Thoracic aorta (tissue), 2 donors: ENCODE measurements around the gene TAF11L5. TPM values are rescaled to one million over a fixed set of nuclear protein-coding genes. Genes with fewer than 3 reads are reported as not detected.
"Not testable (repeated sequence)": the region's sequence is repeated elsewhere in the genome, so short reads cannot be mapped to it uniquely, and the experiment has no call there.

Experiments
- ATAC-seq: fragments of 150-250 bp; one replicate; pipeline ENCODE4 v1.8.0; 2017; ENCODE audit warnings: low read depth; ENCODE audit not compliant: insufficient number of reproducible peaks, low FRiP score
- DNase-seq: peaks from one replicate; pipeline ENCODE4 v3.0.0-alpha.2; 2020; ENCODE audit warnings: low spot score
- H3K27ac ChIP-seq, 2 donors: fragments of 200-600 bp; sonication (generic); 1 replicate in 1 of 2; 2 replicates in 1 of 2; pipeline ENCODE4 v1.5.1; 2016; ENCODE audit warnings: mild to moderate bottlenecking in 2 of 2, moderate library complexity in 2 of 2
- H3K27me3 ChIP-seq: fragments of 200-600 bp; sonication (generic); replicated peaks from 2 replicates; pipeline ENCODE4 v1.6.0; 2016; ENCODE audit warnings: mild to moderate bottlenecking; ENCODE audit not compliant: insufficient read depth
- H3K36me3 ChIP-seq: fragments of 200-600 bp; sonication (generic); one replicate; pipeline ENCODE4 v1.5.1; 2016
- H3K4me1 ChIP-seq, 2 donors: fragments of 200-600 bp; sonication (generic); 1 replicate in 1 of 2; 2 replicates in 1 of 2; pipeline versions ENCODE4 v1.5.1 to v1.6.0; 2016; ENCODE audit warnings: low read depth in 2 of 2, mild to moderate bottlenecking in 1 of 2; ENCODE audit not compliant: control insufficient read depth in 1 of 2
- H3K4me3 ChIP-seq: fragments of 200-600 bp; sonication (generic); 2 replicates; pipeline ENCODE4 v1.5.1; 2016; ENCODE audit warnings: mild to moderate bottlenecking
- H3K9me3 ChIP-seq: fragments of 200-600 bp; sonication (generic); 2 replicates; pipeline ENCODE4 v1.5.1; 2016
- total RNA-seq, 2 donors: library from RNA; depleted of rRNA; stranded (reverse); fragments of >200 nt; gene quantifications; one replicate each; pipeline versions ENCODE4 v1.1.0 to v1.2.3, GENCODE V29; 2016
- TF ChIP-seq, protein P1 (sequence below): fragments of 200-600 bp; sonication (generic); IDR thresholded peaks from one replicate; pipeline ENCODE4 v1.5.1; 2019; ENCODE audit warnings: antibody characterized with exemption

The TAF11L5 gene
- total RNA-seq, result not detected

DNA sequence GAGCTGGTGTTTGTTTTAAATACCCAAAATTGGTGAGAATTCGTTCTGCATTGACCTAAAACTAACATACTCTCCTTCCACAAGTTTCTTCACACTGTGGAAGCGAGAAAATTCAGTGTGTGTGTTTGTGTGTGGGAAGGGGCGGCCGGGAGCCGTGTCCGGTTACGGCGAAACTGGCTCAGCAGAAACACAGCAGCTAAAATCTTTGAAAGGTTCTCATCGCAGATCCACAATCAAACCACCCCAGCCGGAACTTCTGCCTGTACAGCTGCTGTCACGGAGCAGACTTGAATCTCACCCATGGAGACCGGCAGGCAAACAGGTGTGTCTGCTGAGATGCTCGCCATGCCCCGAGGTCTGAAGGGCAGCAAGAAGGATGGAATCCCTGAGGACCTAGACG, at the start of gene TAF11L5:
Gene TAF11L5 (plus strand): TSS at position 301 of the 400 bp plus-strand sequence.
- ATAC-seq, result not testable (repeated sequence)

DNA sequence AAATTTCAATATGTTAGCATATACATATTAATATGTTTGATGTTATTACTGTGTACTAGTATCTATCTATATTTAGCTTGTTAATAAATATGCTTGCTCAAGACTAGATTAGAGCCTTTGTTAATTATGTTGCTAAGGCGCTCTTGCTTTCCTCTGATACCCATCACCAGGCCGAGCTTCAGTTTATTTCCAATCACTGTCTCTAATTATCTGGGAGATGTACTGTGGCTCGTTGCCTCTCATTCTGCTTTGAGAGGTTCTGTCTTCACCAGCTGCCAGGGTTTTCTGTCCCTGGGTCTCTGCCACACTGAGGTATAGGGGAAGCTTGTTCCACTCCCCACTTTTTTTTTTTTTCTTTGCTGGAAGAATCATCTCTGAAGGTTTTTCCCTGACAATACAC, 48.0 kb upstream of the TAF11L5 start:
- Histone ChIP-seq H3K4me3 (no peak overlapping the region), H3K9me3 (no peaks in the 10 kb centered on the region), H3K27ac (no peak overlapping the region), H3K36me3 (no peaks in the 10 kb centered on the region), H3K4me1 (no peaks in the 10 kb centered on the region), H3K27me3 (no peaks in the 10 kb centered on the region)
- ATAC-seq (no peak), DNase-seq (no peak)
- TF ChIP-seq, protein P1, sequence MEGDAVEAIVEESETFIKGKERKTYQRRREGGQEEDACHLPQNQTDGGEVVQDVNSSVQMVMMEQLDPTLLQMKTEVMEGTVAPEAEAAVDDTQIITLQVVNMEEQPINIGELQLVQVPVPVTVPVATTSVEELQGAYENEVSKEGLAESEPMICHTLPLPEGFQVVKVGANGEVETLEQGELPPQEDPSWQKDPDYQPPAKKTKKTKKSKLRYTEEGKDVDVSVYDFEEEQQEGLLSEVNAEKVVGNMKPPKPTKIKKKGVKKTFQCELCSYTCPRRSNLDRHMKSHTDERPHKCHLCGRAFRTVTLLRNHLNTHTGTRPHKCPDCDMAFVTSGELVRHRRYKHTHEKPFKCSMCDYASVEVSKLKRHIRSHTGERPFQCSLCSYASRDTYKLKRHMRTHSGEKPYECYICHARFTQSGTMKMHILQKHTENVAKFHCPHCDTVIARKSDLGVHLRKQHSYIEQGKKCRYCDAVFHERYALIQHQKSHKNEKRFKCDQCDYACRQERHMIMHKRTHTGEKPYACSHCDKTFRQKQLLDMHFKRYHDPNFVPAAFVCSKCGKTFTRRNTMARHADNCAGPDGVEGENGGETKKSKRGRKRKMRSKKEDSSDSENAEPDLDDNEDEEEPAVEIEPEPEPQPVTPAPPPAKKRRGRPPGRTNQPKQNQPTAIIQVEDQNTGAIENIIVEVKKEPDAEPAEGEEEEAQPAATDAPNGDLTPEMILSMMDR, result no peak

More for the DNA sequence above, at the start of gene TAF11L5:
- not testable (repeated sequence) for DNase-seq, H3K4me1 ChIP-seq, H3K4me3 ChIP-seq, H3K27me3 ChIP-seq, H3K27ac ChIP-seq, H3K36me3 ChIP-seq, H3K9me3 ChIP-seq

DNA sequence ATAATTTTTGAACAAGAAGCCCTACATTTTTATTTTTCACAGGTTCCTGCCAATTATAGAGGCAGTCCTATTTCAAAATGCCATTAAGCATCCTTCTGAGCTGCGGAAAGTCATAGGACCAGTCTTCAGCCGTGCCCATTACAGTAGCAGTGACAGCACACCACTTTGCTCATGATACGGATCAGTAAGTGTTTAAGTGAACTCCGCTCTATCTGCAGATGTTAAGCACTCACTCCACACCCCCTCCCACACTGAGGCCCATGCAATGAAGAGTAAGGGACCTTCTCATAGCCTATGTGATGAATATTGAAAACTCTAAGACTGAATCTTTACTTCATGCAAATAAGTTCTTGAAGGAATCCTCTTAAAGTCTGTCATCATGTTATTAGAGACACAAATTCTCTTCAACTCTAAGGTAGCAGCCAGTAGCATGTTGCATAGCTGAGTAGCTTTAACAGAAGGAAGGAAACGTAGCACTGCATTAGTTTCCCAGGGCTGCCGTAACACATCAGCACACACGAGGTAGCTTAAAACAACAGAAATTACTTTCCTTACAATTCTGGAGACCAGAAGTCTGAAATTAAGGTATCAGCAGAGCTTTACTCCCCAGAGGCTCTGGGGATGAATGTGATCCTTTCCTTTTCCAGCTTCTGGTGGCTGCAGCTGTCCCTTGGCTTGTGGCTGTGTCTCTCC, 47.3 kb upstream of the TAF11L5 start:
- no peak overlapping the region for H3K27ac ChIP-seq
- H3K27me3 ChIP-seq, result no peaks in the 10 kb centered on the region
- H3K4me3 ChIP-seq, result no peak overlapping the region
- no peak for ATAC-seq
- TF ChIP-seq, protein P1, result no peak
- DNase-seq, result no peak
- no peaks in the 10 kb centered on the region for H3K4me1 ChIP-seq
- H3K36me3 ChIP-seq, result no peaks in the 10 kb centered on the region
- H3K9me3 ChIP-seq, result no peaks in the 10 kb centered on the region

DNA sequence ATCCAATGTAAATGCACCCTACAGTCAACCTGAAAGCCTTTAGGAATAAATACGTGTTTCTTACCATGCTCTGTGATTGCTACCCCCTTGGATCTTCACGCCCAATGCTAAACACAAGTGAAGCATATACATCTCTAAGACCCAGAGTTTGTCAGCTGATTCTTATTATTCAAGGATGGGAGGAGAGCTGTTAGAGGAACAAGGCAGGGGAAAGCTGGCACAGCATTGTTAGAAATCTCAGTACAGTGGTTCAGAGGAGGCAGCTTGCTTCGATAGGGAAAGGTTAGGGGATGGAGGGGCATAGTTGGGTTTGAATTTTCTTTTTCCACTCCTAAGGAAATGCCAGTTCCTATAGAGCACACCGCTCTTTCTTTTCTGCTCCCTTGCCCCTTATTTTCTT, 43.7 kb upstream of the TAF11L5 start:
- DNase-seq, result no peak

DNA sequence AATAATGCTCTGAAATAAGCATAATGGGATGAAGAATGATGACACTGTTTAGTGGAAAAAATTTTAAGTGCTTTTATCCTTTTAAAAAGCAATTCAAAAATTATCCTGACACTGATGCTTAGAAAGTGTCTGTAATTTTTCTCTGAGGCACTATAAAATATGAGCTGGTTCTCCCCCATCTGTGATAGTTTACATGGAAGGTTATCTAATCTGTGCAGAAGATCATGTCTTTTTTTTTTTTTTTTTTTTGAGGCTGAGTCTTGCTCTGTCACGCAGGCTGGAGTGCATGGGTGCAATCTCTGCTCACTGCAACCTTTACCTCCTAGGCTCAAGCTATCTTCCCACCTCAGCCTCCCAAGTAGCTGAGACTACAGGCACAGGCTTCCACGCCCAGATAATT, 42.2 kb upstream of the TAF11L5 start:
- Histone ChIP-seq H3K9me3 (no peaks in the 10 kb centered on the region), H3K4me3 (no peak overlapping the region), H3K36me3 (no peaks in the 10 kb centered on the region), H3K4me1 (no peaks in the 10 kb centered on the region), H3K27ac (no peak overlapping the region), H3K27me3 (no peaks in the 10 kb centered on the region)
- TF ChIP-seq, protein P1, result no peak
- no peak for ATAC-seq
- DNase-seq, result no peak

More for the DNA sequence above, 43.7 kb upstream of the TAF11L5 start:
- Histone ChIP-seq H3K36me3 (no peaks in the 10 kb centered on the region), H3K27ac (no peak overlapping the region), H3K4me1 (no peaks in the 10 kb centered on the region), H3K4me3 (no peak overlapping the region), H3K27me3 (no peaks in the 10 kb centered on the region), H3K9me3 (no peaks in the 10 kb centered on the region)
- no peak for ATAC-seq
- TF ChIP-seq, protein P1, result no peak

DNA sequence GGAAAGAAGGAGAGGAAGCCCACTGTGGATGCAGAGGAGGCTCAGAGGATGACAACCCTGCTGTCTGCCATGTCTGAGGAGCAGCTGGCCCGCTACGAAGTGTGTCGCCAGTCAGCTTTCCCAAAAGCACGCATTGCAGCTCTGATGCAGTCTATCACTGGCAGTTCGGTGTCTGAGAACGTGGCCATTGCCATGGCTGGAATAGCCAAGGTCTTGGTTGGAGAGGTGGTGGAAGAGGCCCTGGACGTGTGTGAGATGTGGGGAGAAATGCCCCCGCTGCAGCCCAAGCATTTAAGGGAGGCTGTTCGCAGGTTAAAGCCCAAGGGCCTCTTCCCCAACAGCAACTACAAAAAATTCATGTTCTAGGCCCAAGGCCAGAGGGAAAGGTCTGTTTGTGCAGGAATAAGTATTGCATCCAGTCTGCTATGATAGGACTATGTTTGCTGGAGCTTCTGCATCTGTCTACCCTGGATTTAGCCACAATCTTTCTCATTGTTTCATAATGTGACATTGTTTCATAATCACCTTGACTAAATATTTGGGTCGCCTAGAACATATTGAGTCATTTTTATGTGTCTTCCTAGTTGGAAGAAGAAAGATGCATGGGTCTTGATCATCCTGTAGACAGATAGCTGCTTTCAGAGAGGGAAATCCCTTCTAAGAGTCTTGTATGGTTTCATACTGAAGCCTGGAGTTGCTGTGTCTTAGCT, 38.4 kb upstream of the TAF11L5 start:
- ATAC-seq, DNase-seq: not testable (repeated sequence)

More for the DNA sequence above, 38.4 kb upstream of the TAF11L5 start:
- not testable (repeated sequence) for H3K27ac ChIP-seq, H3K27me3 ChIP-seq, H3K36me3 ChIP-seq, H3K4me3 ChIP-seq, H3K9me3 ChIP-seq, H3K4me1 ChIP-seq
